ENCODE measurements around the gene SESN1.

DNA sequence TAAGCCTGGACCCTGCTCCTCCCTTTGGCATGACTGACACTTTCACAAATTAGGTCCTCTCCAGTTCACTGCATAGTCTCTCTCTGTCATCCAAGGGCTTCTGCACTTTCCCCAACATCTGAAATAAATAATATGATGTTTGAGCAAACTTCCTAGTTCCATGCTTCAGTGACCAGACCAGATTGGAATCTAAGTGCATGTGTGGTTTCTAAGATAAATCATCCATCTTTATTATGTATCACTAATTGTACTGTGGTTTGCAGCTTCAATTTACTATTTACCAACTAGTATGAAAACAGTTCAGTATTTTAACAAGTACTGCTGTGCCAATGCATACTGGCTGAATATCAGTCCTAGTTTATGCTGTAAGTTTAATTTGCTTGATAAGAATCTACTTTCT lies 18.7 kb downstream of the SESN1 start:
- TF ChIP-seq CTCF (conservative IDR thresholded peaks at IDR 0.05 in 1 of 2, IDR thresholded peaks at IDR 0.05 in 1 of 2; ENCODE audit: extremely low read depth in 1 of 2, insufficient read depth in 1 of 2, low read depth in 1 of 2, low read length in 2 of 2) (no peak), EZH2 (IDR thresholded peaks at IDR 0.05; ENCODE audit: borderline replicate concordance, low read length) (no peak)

Measured in mammary epithelial cell (primary cell).